Non-pigmented ciliary epithelial cell (primary cell): ENCODE results near the gene PVALEF.

ENCODE experiments used
- DNase-seq: peaks from one replicate; pipeline ENCODE4 v3.0.0-alpha.2; 2010; ENCODE audit warnings: low read depth

The PVALEF gene

DNA sequence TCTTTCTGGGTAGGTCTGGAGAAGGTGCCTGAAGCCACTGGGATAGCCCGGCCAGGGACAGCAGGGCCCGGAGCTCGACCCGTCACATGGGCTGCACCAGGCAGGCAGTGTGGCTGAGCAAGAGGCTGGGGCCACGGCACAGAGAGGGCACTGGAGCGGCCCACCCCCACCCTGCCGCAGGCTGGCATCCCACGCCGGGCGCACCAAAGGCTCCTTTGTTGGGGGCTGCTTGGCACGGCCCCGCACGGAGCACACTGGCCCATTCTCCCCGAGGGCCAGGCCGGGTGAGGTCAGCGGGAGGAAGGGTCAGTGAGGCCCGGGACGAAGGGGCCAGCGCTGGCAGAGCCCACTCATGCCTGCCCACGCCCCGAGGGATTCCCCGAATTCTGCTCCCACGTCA lies 36.5 kb upstream of the PVALEF start:
- DNase-seq: no peak

DNA sequence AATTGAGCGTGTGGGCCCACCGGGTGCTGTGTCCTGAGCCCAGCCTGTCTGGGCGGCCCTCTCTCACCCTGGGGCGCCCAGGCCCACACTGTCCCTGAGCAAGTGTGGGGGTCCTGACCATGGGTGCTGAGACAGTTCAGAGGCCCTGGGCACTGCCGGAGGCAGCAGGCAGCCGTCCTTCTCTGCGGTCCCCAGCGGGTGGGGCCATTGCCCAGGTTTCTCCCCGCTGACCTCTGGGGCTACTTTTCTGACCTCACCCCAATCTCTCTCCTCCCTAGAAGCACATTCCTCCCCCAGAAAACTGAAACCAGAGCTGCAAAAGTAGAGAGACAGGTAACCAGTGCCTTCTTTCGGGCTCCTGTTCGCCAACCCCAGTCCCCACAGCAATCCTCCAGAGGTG lies 36.0 kb upstream of the PVALEF start:
- DNase-seq: no peak

DNA sequence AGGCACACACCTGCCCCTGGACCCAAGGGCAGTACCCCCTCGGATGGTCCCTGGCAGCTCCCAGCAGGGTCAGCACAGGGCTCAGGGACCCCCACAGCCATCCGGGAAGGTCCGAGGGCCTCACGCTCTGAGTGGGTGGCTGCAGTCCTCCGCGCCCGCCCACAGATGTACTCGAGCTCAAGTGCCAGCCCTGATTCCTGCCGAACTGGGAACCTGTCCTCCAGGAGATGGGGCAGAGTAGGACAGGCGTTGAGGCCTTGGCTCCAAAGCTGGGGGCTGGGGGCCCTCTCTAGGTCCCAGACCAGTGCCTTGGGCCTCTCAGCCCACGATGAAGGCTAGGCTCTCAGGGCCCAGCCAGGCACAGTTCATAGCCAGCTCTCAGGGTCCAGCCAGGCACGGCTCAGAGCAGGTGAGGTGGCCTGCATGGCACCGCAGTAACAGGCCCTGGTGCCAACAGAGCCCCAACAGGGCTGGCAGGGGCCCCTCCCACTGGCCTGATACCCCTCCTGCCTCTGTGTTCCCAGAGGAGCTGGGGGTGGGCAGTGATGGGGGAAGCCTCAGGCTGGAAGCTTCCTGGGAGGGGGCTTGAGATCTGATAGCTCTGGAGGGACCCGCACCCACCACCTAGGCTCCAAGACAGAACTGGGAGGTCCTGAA lies 35.5 kb upstream of the PVALEF start:
- no peak for DNase-seq

DNA sequence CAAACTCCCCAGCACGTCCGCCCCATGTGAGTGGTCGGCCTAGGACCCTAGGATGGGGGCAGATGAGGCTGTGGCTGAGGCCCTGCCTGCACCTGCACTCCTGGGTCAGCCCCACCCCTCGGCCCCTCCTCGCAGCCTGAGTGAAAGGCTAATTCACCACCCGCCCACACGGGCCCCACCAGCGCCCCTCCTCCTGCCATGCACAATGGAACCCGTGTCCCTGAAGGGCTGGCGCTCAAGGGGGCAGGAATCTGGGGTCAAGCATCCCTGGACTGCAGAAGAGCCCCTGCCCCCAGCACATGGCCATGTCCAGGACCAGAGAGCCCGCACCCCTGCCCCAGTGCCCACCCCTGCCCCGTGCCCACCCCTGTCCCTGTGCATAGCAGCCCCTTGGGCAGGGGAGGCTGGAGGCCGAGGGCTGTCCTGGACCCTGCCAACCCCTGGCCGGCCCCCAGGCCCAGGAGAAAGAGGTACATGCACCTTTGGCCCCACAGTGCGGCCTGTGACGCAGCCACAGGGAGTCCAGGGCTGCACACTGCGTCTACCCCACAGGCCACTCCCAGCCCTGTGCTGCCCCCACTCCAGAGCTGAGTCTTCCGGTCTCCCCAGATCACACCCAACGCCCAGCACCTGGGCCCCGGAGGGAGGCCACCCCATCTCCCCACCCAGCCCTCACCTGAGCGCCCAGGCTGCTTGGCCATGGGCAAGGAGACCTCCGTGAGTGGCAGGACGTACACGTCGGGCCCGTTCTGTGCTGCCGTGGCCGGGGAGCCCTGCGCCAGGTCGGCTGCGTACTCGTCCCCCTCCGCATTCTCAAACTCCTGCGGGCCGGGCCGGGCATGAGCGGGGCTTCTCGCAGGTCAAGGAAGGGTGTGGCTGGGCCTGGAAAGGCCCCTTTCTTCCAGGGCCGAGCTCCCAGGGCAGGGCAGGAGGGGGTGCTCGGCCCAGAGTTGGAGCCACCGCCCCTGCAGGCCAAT lies 34.6 kb upstream of the PVALEF start:
- DNase-seq: no peak

DNA sequence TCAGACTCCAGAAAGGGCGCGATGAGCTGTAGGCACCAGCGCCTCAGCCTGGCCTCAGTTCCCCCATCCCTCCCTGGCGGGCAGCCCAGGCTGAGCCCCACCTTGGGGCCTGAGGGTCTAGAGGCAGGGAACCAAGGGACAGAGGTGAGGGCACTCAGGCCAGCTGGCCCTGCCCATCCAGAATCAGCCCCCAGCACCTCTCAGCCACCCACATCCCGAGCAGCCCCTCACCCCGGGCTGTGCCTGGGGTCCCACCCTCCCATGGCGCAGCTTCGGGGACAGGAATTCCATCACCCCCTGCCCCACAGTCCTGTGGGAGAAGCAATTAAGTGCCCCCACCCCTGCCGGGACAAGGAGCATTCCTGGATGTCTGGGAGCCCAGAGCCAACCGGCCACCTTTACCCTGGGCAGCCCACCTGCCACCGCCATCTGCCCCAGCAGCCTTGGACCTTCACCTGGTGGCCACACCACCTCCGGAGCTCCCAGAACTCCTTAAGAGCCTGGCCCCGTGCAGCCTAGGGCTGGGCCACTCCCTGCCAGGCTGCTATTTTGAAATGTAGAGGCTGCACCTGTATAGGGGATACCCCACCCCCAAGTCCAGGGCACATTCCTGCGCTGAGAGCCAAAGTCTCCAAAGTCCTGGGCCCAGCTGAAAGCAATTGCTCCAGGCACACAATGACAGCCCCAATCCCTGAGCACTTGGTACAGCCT lies 33.7 kb upstream of the PVALEF start:
- no peak for DNase-seq

DNA sequence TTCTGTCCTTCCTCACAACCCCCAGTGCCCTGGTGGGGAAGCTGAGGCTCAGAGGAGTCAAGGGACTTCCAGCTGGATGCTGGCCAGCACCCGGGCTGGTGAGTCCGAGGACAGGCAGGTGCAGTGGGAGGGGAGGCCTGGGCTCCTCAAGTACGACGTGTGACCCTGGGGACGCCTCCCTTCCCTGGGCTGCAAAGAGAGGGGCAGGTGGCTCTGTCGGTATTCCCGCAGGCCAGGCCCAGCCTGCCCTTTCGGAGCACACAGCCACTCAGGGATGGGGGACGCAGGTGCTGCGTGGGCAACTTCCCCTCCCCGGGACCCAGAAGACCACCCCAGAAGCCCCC lies 33.1 kb upstream of the PVALEF start:
- DNase-seq: no peak

DNA sequence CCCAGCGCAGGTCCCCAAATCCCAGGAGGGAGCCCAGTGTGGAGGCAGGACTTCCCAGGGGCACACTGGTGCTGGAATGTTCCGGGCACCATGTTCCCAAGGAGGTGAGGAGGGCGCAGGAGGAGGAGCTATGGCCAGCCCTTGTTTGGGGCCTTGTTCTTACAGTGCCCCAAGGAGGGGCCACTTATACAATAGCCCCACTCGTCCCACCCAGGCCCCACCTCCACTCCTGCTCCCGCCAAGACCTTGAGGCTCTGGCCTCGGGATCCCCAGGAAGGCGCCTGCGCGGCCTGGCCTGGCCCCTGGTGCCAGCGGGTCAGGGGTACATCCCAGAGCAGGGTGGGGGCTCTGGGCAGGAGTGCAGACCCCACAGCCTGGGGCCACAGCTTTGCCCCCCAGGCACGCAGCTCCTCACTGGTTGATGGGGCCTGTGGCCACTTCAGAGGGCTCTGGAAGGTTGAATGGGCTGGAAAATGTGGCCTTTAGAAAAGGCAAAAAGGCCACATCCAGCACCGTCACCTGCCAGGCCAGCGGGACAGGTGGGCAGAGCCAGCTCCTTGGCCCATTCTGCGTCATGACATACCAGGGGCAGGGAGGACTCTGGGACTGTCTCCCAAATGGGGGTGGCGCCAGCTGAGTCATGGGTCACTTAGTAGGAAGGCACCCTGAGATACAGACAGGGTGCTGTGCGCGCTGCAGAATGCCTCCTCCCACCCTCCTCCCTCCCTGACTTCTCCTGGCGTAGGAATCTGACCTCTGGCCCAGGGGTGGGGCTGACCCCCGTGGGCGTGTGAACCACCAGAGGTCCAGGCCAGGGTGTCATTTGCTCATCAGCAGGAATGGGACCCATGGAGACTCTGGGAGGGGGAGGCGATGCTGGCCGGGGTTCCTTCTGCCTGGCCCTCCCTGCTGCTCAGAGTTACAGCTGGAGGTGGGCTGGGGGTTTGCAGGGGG lies 32.3 kb upstream of the PVALEF start:
- DNase-seq: no peak

DNA sequence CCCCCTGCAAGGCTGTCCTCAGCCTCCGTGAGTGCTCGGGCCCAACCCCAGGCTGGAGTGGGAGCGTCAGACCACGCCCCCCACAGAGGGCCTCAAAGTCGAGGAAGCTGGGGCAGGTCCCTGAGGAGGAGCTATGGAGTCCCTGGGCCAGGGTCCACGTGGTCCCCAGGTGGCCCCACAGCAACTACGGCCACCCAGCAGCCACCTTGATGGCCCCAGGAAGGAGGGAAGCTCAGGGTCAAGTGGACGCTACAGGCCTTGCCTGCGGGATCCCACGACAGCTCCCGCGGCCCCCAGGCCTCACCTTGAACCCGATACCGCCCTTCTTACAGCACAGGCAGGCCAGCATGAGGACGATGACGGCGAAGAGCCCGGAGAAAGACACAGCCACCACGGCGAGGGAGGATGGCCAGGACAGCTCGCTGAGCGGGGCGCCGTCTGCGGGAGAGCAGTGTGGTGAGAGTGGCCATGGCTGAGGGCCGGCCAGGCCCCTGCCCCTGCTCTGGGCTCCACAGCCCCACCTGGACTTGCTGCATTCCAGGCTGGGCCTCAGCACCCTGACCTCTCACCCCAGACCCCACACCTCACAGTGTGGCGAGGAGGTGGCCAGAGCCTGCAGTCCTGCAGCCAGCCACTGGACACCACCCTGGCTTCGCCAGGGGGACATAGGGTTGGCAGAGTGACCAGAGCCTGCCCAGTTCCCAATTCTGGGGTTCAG lies 31.1 kb upstream of the PVALEF start:
- no peak for DNase-seq

DNA sequence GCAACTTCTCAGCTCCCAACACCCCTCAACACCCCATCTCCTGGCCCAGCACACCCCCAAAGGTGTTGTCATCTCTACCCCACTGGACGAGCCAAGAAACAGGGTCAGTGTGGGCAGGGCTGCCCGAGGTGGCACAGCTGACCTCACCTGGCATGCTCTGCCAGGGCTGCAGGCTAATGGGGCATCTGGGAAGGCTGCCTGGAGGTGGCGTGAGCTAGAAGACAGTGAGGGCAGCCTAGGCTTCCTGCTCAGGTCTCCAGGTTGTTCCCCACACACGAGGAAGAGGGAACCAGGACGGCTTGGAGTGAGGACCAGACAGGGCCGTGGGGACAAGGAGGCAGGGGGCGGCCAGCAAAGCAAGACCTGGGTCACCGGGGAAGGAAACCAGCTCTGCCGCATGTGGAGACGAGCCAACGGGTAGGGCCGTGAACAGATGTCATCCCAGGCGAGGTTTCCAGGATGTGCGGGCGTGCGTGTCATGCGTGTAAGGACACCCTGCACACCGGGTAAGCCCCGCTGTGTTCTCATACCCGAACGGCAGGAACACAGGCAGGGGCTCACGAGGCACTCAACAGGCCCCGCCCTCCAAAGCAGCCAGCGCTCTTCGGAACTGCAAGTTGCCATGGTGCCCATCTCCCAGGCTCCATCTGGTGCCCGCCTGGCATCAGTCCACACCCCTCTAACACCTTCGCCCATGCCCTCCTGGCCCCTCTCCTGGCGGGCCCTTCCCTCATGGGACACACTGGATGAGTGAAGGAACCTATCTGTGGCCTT lies 29.6 kb upstream of the PVALEF start:
- DNase-seq: no peak

DNA sequence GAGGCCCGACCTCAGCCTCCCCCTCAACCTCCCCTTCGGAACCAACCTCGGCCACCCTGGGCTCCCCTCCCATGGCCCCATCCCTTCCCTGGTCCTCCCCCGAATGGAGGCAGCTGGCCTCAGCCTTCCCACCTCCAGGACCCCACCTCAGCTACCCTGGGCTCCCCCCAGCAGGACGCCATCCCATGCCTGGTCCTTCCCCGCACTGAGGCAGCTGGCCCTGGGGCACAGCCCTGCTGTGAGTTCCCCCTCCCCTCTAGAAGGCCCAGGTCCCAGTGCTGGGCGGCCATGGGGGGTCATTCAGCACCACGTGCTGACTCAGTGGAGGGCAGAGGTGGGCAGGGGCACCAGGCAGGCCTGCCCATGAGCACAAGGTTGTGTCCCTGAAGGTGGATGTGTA lies 28.9 kb upstream of the PVALEF start:
- DNase-seq: no peak

DNA sequence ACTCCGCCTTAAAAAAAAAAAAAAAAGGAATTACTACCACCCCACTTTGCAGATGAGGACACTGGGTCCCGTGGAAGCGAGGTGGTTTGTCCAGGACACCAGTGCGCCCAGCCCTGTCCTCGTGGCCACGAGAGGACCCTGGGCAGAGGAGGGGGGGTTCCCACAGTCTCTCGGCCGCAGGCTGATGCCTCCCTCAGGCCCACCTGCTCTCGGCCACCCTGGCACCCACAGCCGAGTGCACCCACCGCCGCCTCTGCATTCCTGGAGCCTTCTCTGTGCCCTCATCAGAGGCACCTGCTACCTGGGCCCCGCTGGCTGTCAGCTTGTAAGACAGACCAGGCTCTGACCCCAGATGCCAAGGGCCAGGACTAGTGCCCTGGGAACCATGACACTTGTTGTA lies 28.1 kb upstream of the PVALEF start:
- no peak for DNase-seq

DNA sequence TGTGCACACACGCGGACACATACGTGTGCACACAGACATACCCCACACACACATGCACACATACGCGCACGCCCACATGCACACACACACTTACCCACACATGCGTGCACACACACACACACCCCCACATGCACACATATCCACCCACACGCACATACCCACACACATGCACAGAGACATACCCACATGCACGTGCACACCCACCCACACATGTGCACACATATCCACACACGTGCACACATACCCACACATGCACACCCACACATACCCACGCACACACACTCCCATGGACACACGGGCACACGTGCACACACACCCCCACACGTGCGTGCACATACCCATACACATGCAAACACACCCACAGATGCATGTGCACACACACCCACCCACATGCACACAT lies 27.2 kb upstream of the PVALEF start:
- no peak for DNase-seq

DNA sequence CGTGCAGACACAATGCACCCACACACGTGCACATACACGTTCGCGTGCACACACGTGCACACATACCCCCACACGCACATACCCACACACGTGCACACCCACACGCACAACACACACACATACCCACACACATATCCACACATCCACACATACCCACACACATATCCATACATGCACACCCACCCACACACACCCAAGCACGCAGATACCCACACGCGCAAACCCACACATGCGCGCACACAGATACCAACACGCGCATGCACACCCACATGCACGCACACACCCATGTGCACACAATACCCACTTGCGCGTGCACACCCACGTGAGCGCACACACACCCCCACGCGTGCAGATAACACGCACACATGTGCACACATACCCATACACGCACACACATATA lies 26.8 kb upstream of the PVALEF start:
- DNase-seq: no peak

DNA sequence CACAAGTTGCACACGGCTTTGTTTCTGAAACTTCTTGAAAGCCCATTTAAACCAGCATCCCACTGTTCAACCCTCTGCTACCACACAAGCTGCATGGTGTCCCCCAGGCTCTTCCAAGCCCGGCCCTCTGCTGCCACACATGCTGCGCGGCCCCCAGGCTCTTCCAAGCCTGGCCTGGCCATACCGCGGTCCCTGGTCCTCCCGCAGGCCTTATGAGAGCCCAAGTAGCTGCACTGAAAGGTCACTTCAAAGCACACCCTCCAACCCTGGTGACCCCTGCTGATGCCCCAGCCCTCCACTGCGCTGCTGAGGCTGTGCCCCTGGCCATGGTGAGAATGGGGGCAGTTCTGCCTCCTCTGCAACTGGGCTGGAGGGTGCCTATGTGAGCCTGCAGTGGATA lies 25.9 kb upstream of the PVALEF start:
- DNase-seq: no peak

DNA sequence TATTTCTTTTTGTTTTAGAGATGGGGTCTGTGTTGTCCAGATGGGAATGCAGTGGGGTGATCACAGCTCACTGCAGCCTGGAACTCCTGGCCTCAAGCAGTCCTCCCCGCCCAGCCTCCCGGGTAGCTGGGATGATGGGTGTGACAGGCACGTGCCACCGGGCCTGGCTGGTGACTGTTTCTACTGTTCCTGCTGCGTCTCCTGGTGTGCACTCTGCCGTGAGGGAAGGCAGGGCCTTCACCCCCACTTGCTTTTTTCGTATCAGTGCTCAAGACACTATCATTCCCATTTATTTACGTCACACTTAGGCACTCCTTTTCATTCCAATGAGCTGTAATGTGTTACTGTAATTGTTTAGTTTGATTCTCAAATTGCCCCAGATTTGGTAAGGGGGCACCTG lies 25.3 kb upstream of the PVALEF start:
- DNase-seq: no peak

DNA sequence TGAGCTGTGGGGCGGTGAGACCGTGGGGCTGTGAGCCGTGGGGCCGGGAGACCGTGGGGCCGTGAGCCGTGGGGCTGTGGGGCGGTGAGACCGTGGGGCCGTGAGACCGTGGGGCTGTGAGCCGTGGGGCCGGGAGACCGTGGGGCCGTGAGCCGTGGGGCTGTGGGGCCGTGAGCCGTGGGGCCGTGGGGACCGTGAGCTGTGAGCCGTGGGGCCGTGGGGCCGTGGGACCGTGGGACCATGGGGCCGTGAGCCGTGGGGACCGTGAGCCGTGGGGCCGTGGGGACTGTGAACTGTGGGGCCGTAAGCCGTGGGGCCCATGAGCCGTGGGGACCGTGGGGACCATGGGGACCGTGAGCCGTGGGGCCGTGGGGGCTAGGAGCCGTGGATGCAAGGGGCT lies 24.6 kb upstream of the PVALEF start:
- DNase-seq: no peak

DNA sequence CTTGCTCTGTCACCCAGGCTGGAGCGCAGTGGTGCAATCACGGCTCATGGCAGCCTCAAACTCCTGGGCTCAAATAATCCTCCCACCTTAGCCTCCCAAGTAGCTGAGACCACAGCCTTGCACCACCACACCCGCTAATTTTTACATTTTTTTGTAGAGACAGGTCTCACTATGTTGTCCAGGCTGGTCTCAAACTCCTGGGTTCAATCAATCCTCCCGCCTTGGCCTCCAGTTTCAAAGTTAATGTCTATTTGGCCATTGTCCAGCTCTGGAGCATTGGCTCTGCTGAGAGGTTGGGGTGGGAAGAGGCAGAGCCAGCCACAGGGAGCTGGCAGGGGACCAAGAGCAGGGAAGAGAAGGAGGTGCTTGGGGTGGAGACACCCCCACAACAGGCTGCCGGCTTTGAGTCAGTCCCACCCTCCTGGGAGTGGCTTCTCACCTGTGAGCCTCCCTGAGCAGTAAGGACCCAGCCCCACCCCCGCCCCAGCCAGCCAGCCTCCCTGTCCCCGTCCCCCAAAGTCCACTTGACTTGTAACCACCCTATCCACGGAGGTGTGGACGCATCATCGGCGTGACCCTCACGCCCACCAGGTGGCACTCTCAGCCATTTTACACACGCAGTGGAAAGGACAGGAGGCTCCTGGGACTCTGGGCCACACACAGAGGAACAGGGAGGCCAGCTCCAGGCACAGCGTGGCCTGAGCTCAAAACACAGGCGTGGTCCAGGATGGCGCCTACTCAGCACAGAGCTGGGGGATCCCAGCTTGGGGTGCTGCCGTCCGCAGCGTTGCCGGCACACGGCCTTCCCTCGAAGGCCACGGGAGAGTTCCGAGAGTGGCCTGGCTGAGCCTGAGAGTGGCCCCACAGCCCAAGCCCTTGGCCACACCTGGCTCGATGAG lies 22.8 kb upstream of the PVALEF start:
- DNase-seq: no peak

DNA sequence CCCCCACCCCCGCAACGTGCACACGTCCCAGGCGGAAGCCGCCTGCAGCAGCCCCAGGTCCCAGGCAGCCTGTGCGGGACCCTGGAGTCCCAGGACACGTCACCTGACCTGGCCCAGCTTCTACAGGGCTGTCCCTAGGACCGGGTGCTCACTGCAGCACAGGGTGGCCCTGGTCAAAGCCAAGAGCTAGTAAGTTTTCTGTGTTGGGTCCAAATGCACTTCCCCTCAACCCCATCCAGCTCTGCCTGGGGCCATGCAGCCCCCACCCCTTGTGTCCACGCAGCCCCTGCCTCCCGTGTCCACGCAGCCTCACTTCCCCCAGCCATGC lies 22.1 kb upstream of the PVALEF start:
- no peak for DNase-seq

DNA sequence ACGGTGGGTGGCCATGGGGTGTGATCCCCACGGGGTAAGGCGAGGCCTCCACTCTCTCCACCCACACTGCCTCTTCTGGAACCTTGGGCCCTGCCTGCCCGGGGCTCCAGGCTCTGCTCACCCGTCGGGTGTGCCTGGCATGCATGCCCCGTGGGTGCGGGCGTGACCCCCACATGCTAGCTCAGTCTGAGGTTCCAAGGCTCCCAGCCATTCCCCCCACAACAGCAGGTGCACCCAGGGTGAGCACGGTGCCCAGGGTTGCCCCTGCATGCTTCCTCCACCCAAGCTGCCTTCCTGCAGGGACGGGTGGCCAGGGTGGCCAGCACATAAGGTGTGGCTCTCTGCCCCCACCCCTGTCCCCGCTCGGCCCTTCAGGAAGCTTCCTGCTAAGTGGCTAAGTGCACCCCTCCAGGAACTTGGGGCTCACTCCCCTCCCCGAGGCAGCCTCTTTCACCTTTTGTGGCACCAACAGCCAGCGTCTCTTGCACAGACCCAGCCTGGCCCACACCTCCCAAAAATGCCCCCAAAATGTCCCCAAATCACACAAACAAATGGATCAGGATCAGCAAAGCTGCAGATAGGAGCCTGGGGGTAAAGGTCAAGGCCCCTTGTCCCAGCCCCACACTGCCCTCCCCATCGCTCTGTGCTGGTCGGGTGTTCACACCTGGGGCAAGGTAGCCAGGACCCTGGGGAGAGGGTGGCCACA lies 21.4 kb upstream of the PVALEF start:
- no peak for DNase-seq
